ENCODE data around the gene MICAL3. TPM values are rescaled to one million over a fixed set of nuclear protein-coding genes. Genes with fewer than 3 reads are reported as not detected.

Gene MICAL3
- total and polyA plus RNA-seq, 9 of the 15 experiments (the other 6 are each of a cell fraction or from before 2014, with no cell fraction given): 0.53 to 32.1 (median 12.3) TPM

DNA sequence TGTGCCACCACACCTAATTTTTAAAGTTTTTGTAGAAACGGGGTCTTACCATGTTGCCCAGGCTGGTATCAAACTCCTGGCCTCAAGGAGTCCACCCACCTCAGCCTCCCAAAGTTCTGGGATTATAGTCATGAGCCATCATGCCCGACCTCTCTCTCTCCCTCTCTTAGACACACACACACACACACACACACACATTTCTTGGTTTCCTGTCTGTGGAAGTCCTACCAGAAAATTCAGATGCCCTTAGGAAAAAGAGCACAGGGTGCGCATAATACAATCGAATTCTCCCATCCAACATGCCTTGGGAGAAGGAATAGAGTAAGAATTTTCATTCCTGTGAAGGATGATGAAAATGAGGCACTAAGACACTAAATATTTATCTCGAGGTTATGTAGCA, 10.4 kb downstream of the MICAL3 start:
- no peak for TF ChIP-seq PYGO2 (tag; IDR thresholded peaks at IDR 0.05)
- TF ChIP-seq ZNF436 (CRISPR knock-in tag; IDR thresholded peaks at IDR 0.05): no peak
- TF ChIP-seq ZBTB8A (IDR thresholded peaks at IDR 0.05; ENCODE audit: partially characterized antibody): no peak
- TF ChIP-seq ZNF408 (CRISPR knock-in tag; IDR thresholded peaks at IDR 0.05; ENCODE audit: low read depth): no peak
- TF ChIP-seq ZNF316 (IDR thresholded peaks at IDR 0.05): no peak
- TF ChIP-seq PRPF4 (IDR thresholded peaks at IDR 0.05; ENCODE audit: insufficient read depth, low read depth, low read length, poor library complexity, severe bottlenecking): no peak
- no peak for TF ChIP-seq FOXM1 (IDR thresholded peaks at IDR 0.05; ENCODE audit: low read depth)
- no peak for TF ChIP-seq FOXM1 (CRISPR knock-in tag; IDR thresholded peaks at IDR 0.05; ENCODE audit: low read depth)
- no peak for TF ChIP-seq BRD9 (IDR thresholded peaks at IDR 0.05; ENCODE audit: low read depth, partially characterized antibody)
- TF ChIP-seq ZC3H8 (IDR thresholded peaks at IDR 0.05): no peak
- no peak for TF ChIP-seq FOSL1 (tag; conservative IDR thresholded peaks at IDR 0.05)
- TF ChIP-seq ZNF143 (CRISPR knock-in tag; IDR thresholded peaks at IDR 0.05): no peak
- no peak for TF ChIP-seq SPI1 (IDR thresholded peaks at IDR 0.05; ENCODE audit: borderline replicate concordance, low read depth, low read length)
- TF ChIP-seq HDAC1 (IDR thresholded peaks at IDR 0.05): no peak
- ATAC-seq: no peak
- 7% methylated on average over 5 of the region's 5 CpGs for WGBS (ENCODE audit: insufficient coverage, low coverage, missing lambda C conversion rate)

More for the DNA sequence above, 10.4 kb downstream of the MICAL3 start:
- no peaks in the 10 kb centered on the region for H3K4me1 ChIP-seq (replicated peaks in 1 of 2; ENCODE audit: control insufficient read depth in 2 of 2, insufficient read depth in 2 of 2, low read length in 2 of 2)
- in situ Hi-C loops (cut with MboI) (no loop called here), intact Hi-C loops (cut with micrococcal nuclease) (no loop called here)
- no peaks in the 10 kb centered on the region for H3K9me1 ChIP-seq (ENCODE audit: control insufficient read depth, insufficient read depth, low read length)
- ChIA-PET POLR2A (interaction anchor here (0.7 kb wide), 1 partner anchor 11 kb away, joined by 3 read pairs; no protein-coding TSS in a partner anchor), CTCF (ENCODE audit: low intra/inter-chr PET ratio) (no interaction called here)
- H3K9me3 ChIP-seq (replicated peaks; ENCODE audit: control insufficient read depth, insufficient read depth, low read depth, low read length): no peaks in the 10 kb centered on the region
- no peak for DNase-seq (ENCODE audit: extremely low read depth in 1 of 4, low spot score in 3 of 4)
- peaks cover 6% of the 10 kb centered on the region; the same call in 1 of the 2 replicates for H4K20me1 ChIP-seq (replicated peaks; ENCODE audit: control insufficient read depth, insufficient read depth, low read length)
- FAIRE-seq: no peak
- H3K27ac ChIP-seq (ENCODE audit: extremely low read depth, low read depth, low read length): no peak overlapping the region
- H3K4me2 ChIP-seq (ENCODE audit: insufficient read depth, low read length): no peak overlapping the region
- no peak overlapping the region for H3K4me3 ChIP-seq
- no peaks in the 10 kb centered on the region for H3K79me2 ChIP-seq (ENCODE audit: control insufficient read depth, insufficient read depth, low read length)
- BruUV-seq (replicated peaks): no TSS peak
- peaks cover 9 to 12% of the 10 kb centered on the region in 2 experiments for H3K27me3 ChIP-seq (ENCODE audit: control insufficient read depth in 2 of 2, insufficient read depth in 2 of 2, low read length in 2 of 2)
- H2AFZ ChIP-seq (ENCODE audit: low read depth, low read length): no peak overlapping the region
- no peak overlapping the region for H3K9ac ChIP-seq (ENCODE audit: insufficient read depth in 1 of 2, low read depth in 2 of 2, low read length in 2 of 2)
- no peaks in the 10 kb centered on the region for H3K36me3 ChIP-seq (ENCODE audit: control insufficient read depth, insufficient read depth, low read length)

Data from K562 (cell line).